Hepatocyte (in vitro differentiated cells): ENCODE data around the gene RAET1E. TPM values are rescaled to one million over a fixed set of nuclear protein-coding genes. Genes with fewer than 3 reads are reported as not detected.
"Not testable (repeated sequence)": the region's sequence is repeated elsewhere in the genome, so short reads cannot be mapped to it uniquely, and the experiment has no call there.

Experiments used
- DNase-seq: peaks from one replicate; pipeline ENCODE4 v3.0.0-alpha.2; 2016; ENCODE audit warnings: low spot score
- H2AFZ ChIP-seq: fragments of 200-600 bp; sonication (generic); 2 replicates; pipeline ENCODE4 v1.6.0; 2016; ENCODE audit warnings: antibody characterized with exemption, mild to moderate bottlenecking
- H3K27ac ChIP-seq: fragments of 200-600 bp; sonication (generic); 2 replicates; pipeline ENCODE4 v1.5.1; 2016; ENCODE audit warnings: mild to moderate bottlenecking
- H3K27me3 ChIP-seq: fragments of 200-600 bp; sonication (generic); 2 replicates; pipeline ENCODE4 v1.6.1; 2016
- H3K36me3 ChIP-seq: fragments of 200-600 bp; sonication (generic); replicated peaks from 2 replicates; pipeline ENCODE4 v1.5.1; 2016; ENCODE audit warnings: low read depth; ENCODE audit not compliant: insufficient read depth
- H3K4me1 ChIP-seq: fragments of 200-600 bp; sonication (generic); 2 replicates; pipeline ENCODE4 v1.5.1; 2016; ENCODE audit warnings: mild to moderate bottlenecking, moderate library complexity; ENCODE audit not compliant: insufficient read depth
- H3K4me2 ChIP-seq: fragments of 200-600 bp; sonication (generic); 2 replicates; pipeline ENCODE4 v1.6.0; 2016
- H3K4me3 ChIP-seq: fragments of 200-600 bp; sonication (generic); 2 replicates; pipeline ENCODE4 v1.5.1; 2016; ENCODE audit warnings: mild to moderate bottlenecking
- H3K79me2 ChIP-seq: fragments of 200-600 bp; sonication (generic); 2 replicates; pipeline ENCODE4 v1.6.0; 2017; ENCODE audit warnings: mild to moderate bottlenecking
- H3K9me2 ChIP-seq: fragments of 200-600 bp; sonication (generic); replicated peaks from 2 replicates; pipeline ENCODE4 v1.6.0; 2017; ENCODE audit warnings: mild to moderate bottlenecking; ENCODE audit not compliant: insufficient read depth
- H3K9me3 ChIP-seq: fragments of 200-600 bp; sonication (generic); 2 replicates; pipeline ENCODE4 v1.5.1; 2016; ENCODE audit warnings: low read depth, mild to moderate bottlenecking
- H4K20me1 ChIP-seq: fragments of 200-600 bp; sonication (generic); 2 replicates; pipeline ENCODE4 v1.6.0; 2016; ENCODE audit warnings: mild to moderate bottlenecking; ENCODE audit not compliant: insufficient read depth, poor library complexity, severe bottlenecking
- CTCF ChIP-seq: fragments of 200-600 bp; sonication (generic); IDR thresholded peaks from 2 replicates; pipeline ENCODE4 v1.5.1; 2016; ENCODE audit warnings: antibody characterized with exemption, mild to moderate bottlenecking; ENCODE audit not compliant: poor library complexity
- EZH2 ChIP-seq: fragments of 200-600 bp; sonication (generic); IDR thresholded peaks from 2 replicates; pipeline ENCODE4 v1.6.1; 2016; ENCODE audit warnings: antibody characterized with exemption, mild to moderate bottlenecking, borderline replicate concordance
- EZH2phosphoT487 ChIP-seq: fragments of 200-600 bp; sonication (generic); IDR thresholded peaks from one replicate; pipeline ENCODE4 v1.6.1; 2018; ENCODE audit warnings: antibody characterized with exemption, mild to moderate bottlenecking, low read depth, moderate library complexity; ENCODE audit not compliant: unreplicated experiment, severe bottlenecking
- WGBS: methylation state at CpG from one replicate; pipeline ENCODE4 v1.1.6; 2016; ENCODE audit warnings: low lambda C conversion rate; ENCODE audit errors: missing lambda C conversion rate; 5-methylcytosine and 5-hydroxymethylcytosine counted together
- polyA plus RNA-seq: library from polyadenylated mRNA; unstranded; fragments of >200 nt; fragmentation: Nextera tagmentation; extraction: Ambion mirVana; gene quantifications from 2 replicates; pipeline ENCODE4 v1.2.1, GENCODE V29; 2016
- total RNA-seq: library from RNA; depleted of rRNA; stranded (reverse); fragments of >200 nt; gene quantifications from 2 replicates; pipeline ENCODE4 v1.2.3, GENCODE V29; 2014

RAET1E gene
- total and polyA plus RNA-seq, 2 experiments from 2014 or later: not detected

- Histone ChIP-seq H3K27me3 (peaks cover 29% of the 10 kb centered on the region), H3K9me3 (no peaks in the 10 kb centered on the region), H3K4me1 (peaks cover 6% of the 10 kb centered on the region), H3K36me3 (no peaks in the 10 kb centered on the region), H4K20me1 (no peaks in the 10 kb centered on the region), H3K79me2 (no peaks in the 10 kb centered on the region), H3K27ac (no peak overlapping the region), H3K4me3 (no peak overlapping the region), H2AFZ (no peak overlapping the region), H3K4me2 (no peak overlapping the region), H3K9me2 (no peaks in the 10 kb centered on the region)
- WGBS: 71% methylated on average over 4 of the region's 4 CpGs
- TF ChIP-seq EZH2phosphoT487: no peak
- TF ChIP-seq CTCF: no peak
- DNase-seq: no peak
These were observed 21.9 kb upstream of the RAET1E start for GRCh38 chr6:149919834-149920225.

GRCh38 chr6:149919126-149919833, 21.4 kb upstream of the RAET1E start:
- not testable (repeated sequence) for H3K79me2 ChIP-seq, H2AFZ ChIP-seq, H3K9me3 ChIP-seq, H3K4me1 ChIP-seq, DNase-seq, H3K4me3 ChIP-seq, H3K9me2 ChIP-seq, H3K36me3 ChIP-seq, H4K20me1 ChIP-seq, H3K4me2 ChIP-seq, H3K27ac ChIP-seq
- peaks cover 23% of the 10 kb centered on the region for H3K27me3 ChIP-seq
- 86% methylated on average over 11 of the region's 11 CpGs for WGBS

- DNase-seq: no peak
- peaks cover 19% of the 10 kb centered on the region for H3K27me3 ChIP-seq
- 74% methylated on average over 6 of the region's 6 CpGs for WGBS
- H4K20me1 ChIP-seq: no peaks in the 10 kb centered on the region
- H3K9me3 ChIP-seq: no peaks in the 10 kb centered on the region
- H3K4me2 ChIP-seq: no peak overlapping the region
- TF ChIP-seq EZH2 (no peak), CTCF (no peak), EZH2phosphoT487 (no peak)
- H2AFZ ChIP-seq: no peak overlapping the region
- H3K36me3 ChIP-seq: no peaks in the 10 kb centered on the region
- peaks cover 2% of the 10 kb centered on the region for H3K4me1 ChIP-seq
- H3K79me2 ChIP-seq: no peaks in the 10 kb centered on the region
- no peak overlapping the region for H3K4me3 ChIP-seq
- H3K27ac ChIP-seq: no peak overlapping the region
- H3K9me2 ChIP-seq: no peaks in the 10 kb centered on the region
These were observed 20.4 kb upstream of the RAET1E start for GRCh38 chr6:149918151-149918905.

GRCh38 chr6:149917679-149918078, 19.8 kb upstream of the RAET1E start:
- H3K4me3 ChIP-seq: no peak overlapping the region
- no peaks in the 10 kb centered on the region for H3K4me1 ChIP-seq
- H3K79me2 ChIP-seq: no peaks in the 10 kb centered on the region
- WGBS: 91% methylated on average over 2 of the region's 2 CpGs
- H3K4me2 ChIP-seq: no peak overlapping the region
- H4K20me1 ChIP-seq: no peaks in the 10 kb centered on the region
- no peaks in the 10 kb centered on the region for H3K9me2 ChIP-seq
- no peak overlapping the region for H3K27ac ChIP-seq
- H3K36me3 ChIP-seq: no peaks in the 10 kb centered on the region
- peaks cover 19% of the 10 kb centered on the region for H3K27me3 ChIP-seq
- DNase-seq: no peak
- TF ChIP-seq CTCF: no peak
- TF ChIP-seq EZH2phosphoT487: no peak
- TF ChIP-seq EZH2: no peak
- H2AFZ ChIP-seq: no peak overlapping the region
- no peaks in the 10 kb centered on the region for H3K9me3 ChIP-seq
